ENCODE measurements around the gene FAM204A. TPM values are rescaled to one million over a fixed set of nuclear protein-coding genes. Genes with fewer than 3 reads are reported as not detected.

The FAM204A gene
- total and polyA plus RNA-seq, 2 of the 13 experiments (the other 11 are each of a cell fraction or from before 2014, with no cell fraction given), result 9.2 to 61.0 TPM

DNA sequence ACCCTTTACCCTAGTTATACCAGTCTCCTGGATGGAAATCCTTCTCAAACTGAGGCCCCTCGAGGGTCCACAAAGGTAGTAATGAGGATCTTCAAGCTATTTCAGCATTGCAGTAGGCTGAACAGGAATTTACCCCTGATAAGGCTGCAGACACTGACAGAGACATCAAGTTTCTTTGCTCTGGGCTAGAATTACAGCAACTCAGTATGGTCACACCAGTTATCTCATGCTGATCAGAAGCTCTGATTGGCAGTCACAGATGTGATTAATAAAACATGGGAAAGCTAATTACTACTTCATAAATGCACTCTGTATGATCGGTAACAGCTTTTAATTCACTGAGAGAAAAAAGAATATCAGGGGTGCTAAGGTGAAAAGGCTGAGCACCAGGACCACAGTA, 30.6 kb downstream of the FAM204A start:
- no peak for DNase-seq (ENCODE audit: low spot score)
- Histone ChIP-seq H3K27me3 (ENCODE audit: control insufficient read depth in 1 of 2, insufficient read depth in 2 of 2, low read length in 2 of 2) (no peaks in the 10 kb centered on the region), H3K4me2 (ENCODE audit: low read depth, low read length) (no peak overlapping the region), H3K79me2 (ENCODE audit: insufficient read depth, low read length) (no peaks in the 10 kb centered on the region), H3K27ac (ENCODE audit: extremely low read length, insufficient read depth, low read length) (no peak overlapping the region), H3K4me3 (replicated peaks in 1 of 3; ENCODE audit: insufficient read depth in 1 of 3, low read depth in 2 of 3, low read length in 3 of 3) (no peak overlapping the region), H3K9me3 (ENCODE audit: low read length) (no peaks in the 10 kb centered on the region), H3K9ac (ENCODE audit: insufficient read depth, low read depth, low read length) (no peak overlapping the region), H4K20me1 (ENCODE audit: insufficient read depth, low read length) (no peaks in the 10 kb centered on the region), H3K4me1 (ENCODE audit: insufficient read depth, low read length) (no peaks in the 10 kb centered on the region), H3K36me3 (replicated peaks in 1 of 2; ENCODE audit: control insufficient read depth in 1 of 2, insufficient read depth in 2 of 2, low read length in 2 of 2) (peaks cover 5 to 28% of the 10 kb centered on the region in 2 experiments; a peak in 4 of 5 replicates), H2AFZ (ENCODE audit: low read length) (no peak overlapping the region)
- ATAC-seq, result no peak
- in situ Hi-C loops (cut with HindIII; ENCODE audit: extremely low pct_ligation_motif_present, low pct_unique_long_range_greater_than_20kb), result no loop called here
- intact Hi-C loops (cut with micrococcal nuclease; ENCODE audit: unreplicated experiment), result no loop called here
- no peak for FAIRE-seq
- CTCF ChIA-PET (ENCODE audit: low intra/inter-chr PET ratio, low total read pairs), result no interaction called here
- 92% methylated on average over 2 of the region's 2 CpGs for WGBS (ENCODE audit: low lambda C conversion rate)
- POLR2A ChIA-PET, result no interaction called here
- no TSS peak for BruUV-seq (replicated peaks)
- no peak for TF ChIP-seq PHF5A (CRISPR knock-in tag; IDR thresholded peaks at IDR 0.05; ENCODE audit: low read depth, unreplicated experiment)
- TF ChIP-seq KDM5A (IDR thresholded peaks at IDR 0.05; ENCODE audit: borderline replicate concordance, low read length), result no peak
- no peak for TF ChIP-seq TCF7 (IDR thresholded peaks at IDR 0.05; ENCODE audit: low read depth)
- TF ChIP-seq, protein P1, sequence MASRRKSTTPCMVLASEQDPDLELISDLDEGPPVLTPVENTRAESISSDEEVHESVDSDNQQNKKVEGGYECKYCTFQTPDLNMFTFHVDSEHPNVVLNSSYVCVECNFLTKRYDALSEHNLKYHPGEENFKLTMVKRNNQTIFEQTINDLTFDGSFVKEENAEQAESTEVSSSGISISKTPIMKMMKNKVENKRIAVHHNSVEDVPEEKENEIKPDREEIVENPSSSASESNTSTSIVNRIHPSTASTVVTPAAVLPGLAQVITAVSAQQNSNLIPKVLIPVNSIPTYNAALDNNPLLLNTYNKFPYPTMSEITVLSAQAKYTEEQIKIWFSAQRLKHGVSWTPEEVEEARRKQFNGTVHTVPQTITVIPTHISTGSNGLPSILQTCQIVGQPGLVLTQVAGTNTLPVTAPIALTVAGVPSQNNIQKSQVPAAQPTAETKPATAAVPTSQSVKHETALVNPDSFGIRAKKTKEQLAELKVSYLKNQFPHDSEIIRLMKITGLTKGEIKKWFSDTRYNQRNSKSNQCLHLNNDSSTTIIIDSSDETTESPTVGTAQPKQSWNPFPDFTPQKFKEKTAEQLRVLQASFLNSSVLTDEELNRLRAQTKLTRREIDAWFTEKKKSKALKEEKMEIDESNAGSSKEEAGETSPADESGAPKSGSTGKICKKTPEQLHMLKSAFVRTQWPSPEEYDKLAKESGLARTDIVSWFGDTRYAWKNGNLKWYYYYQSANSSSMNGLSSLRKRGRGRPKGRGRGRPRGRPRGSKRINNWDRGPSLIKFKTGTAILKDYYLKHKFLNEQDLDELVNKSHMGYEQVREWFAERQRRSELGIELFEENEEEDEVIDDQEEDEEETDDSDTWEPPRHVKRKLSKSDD (CRISPR knock-in tag; IDR thresholded peaks at IDR 0.05; ENCODE audit: low read depth), result no peak
- TF ChIP-seq SATB2 (CRISPR knock-in tag; IDR thresholded peaks at IDR 0.05), result no peak
- no peak for TF ChIP-seq SOX13 (IDR thresholded peaks at IDR 0.05)
- TF ChIP-seq SOX13 (CRISPR knock-in tag; conservative IDR thresholded peaks at IDR 0.05 in 1 of 2, IDR thresholded peaks at IDR 0.05 in 1 of 2), result no peak
- no peak for TF ChIP-seq ZNF749 (CRISPR knock-in tag; IDR thresholded peaks at IDR 0.05; ENCODE audit: borderline replicate concordance)
- TF ChIP-seq ZNF251 (CRISPR knock-in tag; IDR thresholded peaks at IDR 0.05), result no peak
- TF ChIP-seq ZMYM2 (CRISPR knock-in tag; IDR thresholded peaks at IDR 0.05), result no peak
- no peak for TF ChIP-seq BRD4 (CRISPR knock-in tag; IDR thresholded peaks at IDR 0.05)
- TF ChIP-seq AKAP8 (CRISPR knock-in tag; IDR thresholded peaks at IDR 0.05), result no peak
- TF ChIP-seq FOXO4 (CRISPR knock-in tag; conservative IDR thresholded peaks at IDR 0.05), result no peak
- no peak for TF ChIP-seq JUN (CRISPR knock-in tag; IDR thresholded peaks at IDR 0.05)
- TF ChIP-seq, protein P2, sequence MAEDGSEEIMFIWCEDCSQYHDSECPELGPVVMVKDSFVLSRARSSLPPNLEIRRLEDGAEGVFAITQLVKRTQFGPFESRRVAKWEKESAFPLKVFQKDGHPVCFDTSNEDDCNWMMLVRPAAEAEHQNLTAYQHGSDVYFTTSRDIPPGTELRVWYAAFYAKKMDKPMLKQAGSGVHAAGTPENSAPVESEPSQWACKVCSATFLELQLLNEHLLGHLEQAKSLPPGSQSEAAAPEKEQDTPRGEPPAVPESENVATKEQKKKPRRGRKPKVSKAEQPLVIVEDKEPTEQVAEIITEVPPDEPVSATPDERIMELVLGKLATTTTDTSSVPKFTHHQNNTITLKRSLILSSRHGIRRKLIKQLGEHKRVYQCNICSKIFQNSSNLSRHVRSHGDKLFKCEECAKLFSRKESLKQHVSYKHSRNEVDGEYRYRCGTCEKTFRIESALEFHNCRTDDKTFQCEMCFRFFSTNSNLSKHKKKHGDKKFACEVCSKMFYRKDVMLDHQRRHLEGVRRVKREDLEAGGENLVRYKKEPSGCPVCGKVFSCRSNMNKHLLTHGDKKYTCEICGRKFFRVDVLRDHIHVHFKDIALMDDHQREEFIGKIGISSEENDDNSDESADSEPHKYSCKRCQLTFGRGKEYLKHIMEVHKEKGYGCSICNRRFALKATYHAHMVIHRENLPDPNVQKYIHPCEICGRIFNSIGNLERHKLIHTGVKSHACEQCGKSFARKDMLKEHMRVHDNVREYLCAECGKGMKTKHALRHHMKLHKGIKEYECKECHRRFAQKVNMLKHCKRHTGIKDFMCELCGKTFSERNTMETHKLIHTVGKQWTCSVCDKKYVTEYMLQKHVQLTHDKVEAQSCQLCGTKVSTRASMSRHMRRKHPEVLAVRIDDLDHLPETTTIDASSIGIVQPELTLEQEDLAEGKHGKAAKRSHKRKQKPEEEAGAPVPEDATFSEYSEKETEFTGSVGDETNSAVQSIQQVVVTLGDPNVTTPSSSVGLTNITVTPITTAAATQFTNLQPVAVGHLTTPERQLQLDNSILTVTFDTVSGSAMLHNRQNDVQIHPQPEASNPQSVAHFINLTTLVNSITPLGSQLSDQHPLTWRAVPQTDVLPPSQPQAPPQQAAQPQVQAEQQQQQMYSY (CRISPR knock-in tag; IDR thresholded peaks at IDR 0.05), result no peak
- no peak for TF ChIP-seq ZNF205 (CRISPR knock-in tag; IDR thresholded peaks at IDR 0.05)
- TF ChIP-seq RFX5 (IDR thresholded peaks at IDR 0.05; ENCODE audit: low read depth, low read length), result no peak
